ENCODE data around the gene RENBP. TPM values are rescaled to one million over a fixed set of nuclear protein-coding genes. Genes with fewer than 3 reads are reported as not detected.

RENBP gene
- total RNA-seq, 2 experiments from 2014 or later: 18.1 to 18.8 TPM

DNA sequence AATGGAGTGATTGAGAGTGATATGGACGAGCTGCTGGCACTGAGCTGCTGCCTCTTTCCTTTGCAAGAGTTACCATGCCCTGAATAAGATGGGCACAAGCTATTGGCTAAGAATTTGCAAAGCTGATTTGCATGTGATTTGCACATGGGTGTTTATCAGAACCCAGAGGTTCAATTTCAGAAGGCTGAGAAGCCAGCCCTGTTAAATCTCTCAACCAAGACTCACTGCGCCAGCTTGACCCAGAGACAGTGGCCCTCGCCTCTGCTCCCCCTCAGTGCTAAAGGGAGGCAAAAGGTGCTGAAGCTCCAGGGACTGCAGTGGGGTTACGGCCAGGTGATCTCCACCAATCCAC is 19.1 kb downstream of the RENBP start:
- no peaks in the 10 kb centered on the region for H3K9me3 Mint-ChIP-seq
- no peak for DNase-seq
- H3K4me3 Mint-ChIP-seq: peak overlapping the region; percentile 97
- POLR2A ChIA-PET: interaction anchor here (0.8 to 9.1 kb wide), 12 partner anchors 11 to 131 kb away, joined by 3 to 185 read pairs (median 10); partner anchors contain the start of genes HCFC1, IDH3G, NAA10 and RENBP
- H3K27me3 Mint-ChIP-seq: no peaks in the 10 kb centered on the region
- peak overlapping the region; percentile 96 for H3K27ac Mint-ChIP-seq
- H3K4me1 Mint-ChIP-seq: peaks cover 19% of the 10 kb centered on the region
- H3K36me3 Mint-ChIP-seq: peaks cover 23% of the 10 kb centered on the region
- ATAC-seq (ENCODE audit: low read depth): no peak

DNA sequence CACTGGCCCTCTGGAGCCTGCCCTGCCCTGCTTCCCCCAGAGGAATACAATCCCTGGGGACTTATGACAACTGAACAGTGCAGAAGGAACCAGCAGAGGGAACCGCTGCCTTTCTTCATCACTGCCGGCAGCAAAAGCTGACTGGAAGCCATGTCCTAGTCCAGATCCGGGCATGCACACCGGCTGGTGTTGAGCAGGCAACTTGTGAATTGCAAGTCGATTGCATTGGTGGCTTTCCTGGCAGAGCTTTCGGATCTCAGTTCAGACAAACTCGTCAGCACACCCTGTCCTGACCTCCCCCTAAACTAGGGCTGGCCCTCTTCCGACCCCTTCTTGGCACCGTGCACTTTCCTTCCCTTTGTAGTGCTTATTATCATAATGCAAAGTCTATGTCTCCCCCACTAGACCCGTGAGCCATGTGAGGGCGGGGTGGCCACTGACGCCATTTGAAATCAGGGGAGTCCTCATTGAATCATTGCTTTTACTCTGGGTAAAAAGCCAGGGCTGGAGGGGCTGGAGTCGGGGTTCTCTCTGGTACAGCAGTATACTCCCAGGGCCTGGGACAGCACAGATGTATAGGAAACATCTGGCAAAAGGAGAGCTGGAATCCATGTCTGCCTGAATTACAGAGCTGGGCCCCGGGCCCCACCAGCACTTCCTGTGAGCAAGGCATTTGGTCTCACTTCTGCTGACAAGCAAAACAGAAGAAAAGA is 20.1 kb downstream of the RENBP start:
- no peaks in the 10 kb centered on the region for H3K27me3 Mint-ChIP-seq
- H3K36me3 Mint-ChIP-seq: peaks cover 27% of the 10 kb centered on the region
- peak overlapping the region; percentile 97 for H3K4me3 Mint-ChIP-seq
- peaks cover 19% of the 10 kb centered on the region for H3K4me1 Mint-ChIP-seq
- no peaks in the 10 kb centered on the region for H3K9me3 Mint-ChIP-seq
- POLR2A ChIA-PET: interaction anchor here (0.6 to 9.1 kb wide), 9 partner anchors 12 to 130 kb away, joined by 4 to 185 read pairs (median 15); partner anchors contain the start of genes HCFC1, IDH3G, NAA10 and RENBP
- H3K27ac Mint-ChIP-seq: peak overlapping the region; percentile 96
- no peak for DNase-seq
- no peak for ATAC-seq (ENCODE audit: low read depth)

DNA sequence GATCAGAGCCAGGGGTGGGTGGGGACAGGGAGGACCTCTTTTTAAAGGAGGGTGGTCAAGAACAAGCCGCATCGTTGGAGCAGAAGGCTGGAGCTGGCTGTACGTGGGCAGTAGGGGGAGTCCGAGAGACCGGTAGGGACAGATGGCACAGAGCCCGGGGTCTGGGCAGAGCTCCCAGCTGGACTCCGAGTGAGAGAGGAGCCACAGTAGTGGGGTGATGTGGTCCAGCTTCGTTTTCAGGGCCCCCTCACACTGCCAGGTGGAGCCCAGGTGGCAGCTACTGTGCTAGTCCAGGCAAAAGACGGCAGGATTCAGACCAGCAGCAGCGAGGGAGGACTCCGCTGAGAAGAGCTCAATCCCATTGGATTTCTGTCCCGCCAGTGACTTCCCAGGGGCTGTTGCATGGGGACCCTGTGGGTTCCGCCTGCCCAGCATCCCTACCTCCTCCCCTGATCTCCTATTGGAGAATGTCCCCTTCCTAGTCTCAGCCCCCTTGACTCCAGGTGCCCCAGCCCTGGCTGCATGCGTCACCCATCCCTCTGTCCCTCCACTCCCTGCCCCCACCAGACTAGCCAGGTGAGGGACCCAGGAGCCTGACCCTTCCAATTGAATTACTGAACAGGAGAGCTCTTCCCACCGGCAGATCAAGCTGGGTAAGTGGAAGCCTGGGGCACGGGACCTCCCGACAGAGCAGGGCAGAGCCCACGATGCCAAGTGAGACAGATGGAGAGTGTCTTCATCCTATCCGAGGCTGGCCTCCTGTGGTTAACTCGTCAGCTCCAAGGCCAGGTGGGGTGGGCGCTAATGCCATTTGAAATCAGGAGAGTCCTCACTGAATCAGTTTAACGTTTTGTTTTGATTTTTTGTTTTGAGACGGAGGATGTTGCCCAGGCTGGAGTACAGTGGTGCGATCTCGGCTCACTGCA is 21.2 kb downstream of the RENBP start:
- Mint-ChIP-seq H3K4me1 (peaks cover 13% of the 10 kb centered on the region), H3K4me3 (peak overlapping the region; percentile 97), H3K27ac (peak overlapping the region; percentile 96), H3K36me3 (peaks cover 22% of the 10 kb centered on the region), H3K27me3 (no peaks in the 10 kb centered on the region), H3K9me3 (no peaks in the 10 kb centered on the region)
- DNase-seq (no peak), ATAC-seq (ENCODE audit: low read depth) (no peak)
- POLR2A ChIA-PET: interaction anchor here (0.5 to 9.1 kb wide), 8 partner anchors 12 to 46 kb away, joined by 3 to 185 read pairs (median 16); partner anchors contain the start of genes HCFC1, NAA10, RENBP and TMEM187

DNA sequence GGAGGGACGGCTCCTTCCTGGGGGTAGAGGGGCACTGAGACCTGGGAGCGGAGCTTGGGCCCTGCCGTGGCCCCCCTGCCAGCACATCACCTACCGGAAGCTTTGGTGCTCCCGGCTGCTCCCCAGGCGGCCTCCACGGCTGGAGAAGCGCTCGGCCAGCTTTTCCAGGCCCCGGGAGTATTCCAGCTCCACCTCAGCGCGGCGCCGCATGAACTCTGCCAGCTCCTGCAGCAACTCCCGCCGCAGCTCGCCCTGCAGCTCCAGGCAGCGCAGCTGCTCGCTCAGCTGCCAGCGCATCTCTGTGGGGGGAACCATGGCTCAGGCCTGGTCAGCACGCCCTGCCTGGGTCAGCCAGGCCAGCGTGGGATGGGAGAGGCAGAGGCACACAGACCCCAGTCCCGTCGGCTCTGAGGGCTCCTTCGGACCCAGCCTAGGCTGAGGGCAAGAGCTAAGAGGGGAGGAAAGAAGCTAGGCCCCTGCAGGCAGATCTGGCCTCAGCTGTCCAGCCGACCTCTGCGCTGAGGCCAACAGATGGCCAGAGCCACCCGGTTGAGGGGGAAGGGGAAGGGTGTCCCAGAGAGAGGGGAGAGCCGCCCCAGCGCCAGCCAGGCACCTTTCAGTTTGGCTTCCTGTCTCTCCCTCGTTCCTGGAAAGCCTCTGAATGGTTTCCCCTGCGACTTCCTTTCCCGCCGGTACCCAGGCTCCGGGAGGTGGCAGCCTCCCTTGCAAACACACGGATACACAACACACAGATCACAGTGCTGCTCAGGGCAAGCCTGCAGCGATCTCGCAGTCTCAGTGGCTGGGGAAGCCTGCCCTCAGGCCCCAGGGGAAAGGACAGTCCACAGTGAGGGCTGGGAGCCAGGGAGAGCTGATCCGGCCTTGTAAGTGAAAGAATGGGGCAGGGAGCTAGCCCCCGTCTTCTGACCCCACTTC is 22.7 kb downstream of the RENBP start:
- Mint-ChIP-seq H3K27me3 (no peaks in the 10 kb centered on the region), H3K4me3 (peak overlapping the region; percentile 97), H3K9me3 (no peaks in the 10 kb centered on the region), H3K27ac (peak overlapping the region; percentile 86), H3K4me1 (peaks cover 10% of the 10 kb centered on the region), H3K36me3 (peaks cover 28% of the 10 kb centered on the region)
- no peak for ATAC-seq (ENCODE audit: low read depth)
- DNase-seq: no peak
- POLR2A ChIA-PET: interaction anchor here (0.6 to 9.1 kb wide), 6 partner anchors 15 to 48 kb away, joined by 3 to 185 read pairs (median 42); partner anchors contain the start of genes HCFC1, NAA10, RENBP and TMEM187

DNA sequence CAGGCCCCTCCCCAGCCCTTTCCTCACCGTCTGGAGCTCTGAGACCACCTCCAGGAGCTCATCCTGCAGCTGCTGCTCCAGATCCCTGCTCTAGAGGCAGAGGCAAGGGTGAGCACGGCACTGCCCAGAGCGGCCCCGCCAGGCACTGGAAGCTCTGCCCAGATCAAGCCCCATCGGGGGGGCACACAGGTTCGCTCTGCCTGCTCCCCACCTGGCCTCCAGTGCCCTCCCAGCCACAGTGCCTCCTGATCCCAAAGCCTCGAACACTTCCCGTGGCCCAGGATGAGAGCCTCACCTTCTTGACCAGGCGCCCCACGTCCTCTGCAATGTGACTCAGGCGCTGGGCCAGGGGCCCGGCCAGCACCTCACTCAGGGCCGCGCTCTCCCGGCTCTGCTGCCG is 23.4 kb downstream of the RENBP start:
- no peak for DNase-seq
- no peak for ATAC-seq (ENCODE audit: low read depth)
- POLR2A ChIA-PET: interaction anchor here (1.1 to 9.1 kb wide), 3 partner anchors 15 to 26 kb away, joined by 3 to 185 read pairs (median 69); partner anchors contain the start of genes NAA10 and RENBP
- Mint-ChIP-seq H3K27me3 (no peaks in the 10 kb centered on the region), H3K4me1 (peaks cover 10% of the 10 kb centered on the region), H3K27ac (no peak overlapping the region), H3K36me3 (peaks cover 30% of the 10 kb centered on the region), H3K9me3 (no peaks in the 10 kb centered on the region), H3K4me3 (no peak overlapping the region)

DNA sequence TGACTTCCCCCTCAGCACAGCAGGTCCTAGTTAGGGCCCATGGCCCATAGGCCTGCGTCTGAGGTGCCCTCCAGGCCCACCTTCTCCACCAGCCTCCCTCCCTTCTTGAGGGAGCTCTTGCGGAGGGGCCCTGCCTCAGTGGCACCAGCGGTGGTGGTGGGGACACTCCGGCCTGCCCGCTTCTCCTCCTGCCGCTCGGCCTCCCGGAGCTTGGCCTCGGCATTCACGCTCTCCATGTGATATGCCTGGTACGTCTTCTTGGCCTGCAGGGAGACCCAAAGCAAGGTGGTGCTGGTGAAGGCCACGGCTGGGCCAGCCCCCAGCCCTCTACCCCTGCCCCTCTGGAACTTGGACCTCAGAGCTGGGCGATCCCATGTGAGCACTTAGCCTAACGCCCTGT is 23.9 kb downstream of the RENBP start:
- Mint-ChIP-seq H3K9me3 (no peaks in the 10 kb centered on the region), H3K27ac (no peak overlapping the region), H3K27me3 (no peaks in the 10 kb centered on the region), H3K4me1 (peaks cover 10% of the 10 kb centered on the region), H3K36me3 (peaks cover 30% of the 10 kb centered on the region), H3K4me3 (no peak overlapping the region)
- DNase-seq (no peak), ATAC-seq (ENCODE audit: low read depth) (no peak)
- POLR2A ChIA-PET: interaction anchor here (1.1 to 7.5 kb wide), 2 partner anchors 14 to 16 kb away, joined by 3 to 69 read pairs; partner anchors contain the start of gene NAA10

DNA sequence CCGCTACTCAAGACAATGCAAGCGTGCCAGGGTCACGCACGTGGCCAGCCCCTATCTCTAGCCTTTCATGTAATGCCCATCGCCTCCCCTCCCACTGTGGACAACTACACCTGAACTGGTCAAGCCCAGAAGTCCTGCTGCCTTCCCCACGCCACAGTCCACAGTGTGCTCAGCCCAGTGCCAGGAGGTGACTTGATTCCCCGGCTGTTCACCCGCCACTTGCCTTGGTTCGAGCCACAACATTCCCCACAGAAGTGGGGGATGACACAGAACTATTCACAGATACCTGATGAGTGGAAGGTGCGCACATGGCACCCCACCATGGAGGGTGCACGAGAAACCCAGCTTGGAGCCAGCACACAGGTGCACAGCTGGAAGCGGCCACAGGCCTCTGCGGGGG is 25.2 kb downstream of the RENBP start:
- no peak overlapping the region for H3K27ac Mint-ChIP-seq
- POLR2A ChIA-PET: interaction anchor here (1.2 kb wide), 1 partner anchor 25 kb away, joined by 4 read pairs; the partner anchor contains the start of gene RENBP
- peaks cover 10% of the 10 kb centered on the region for H3K4me1 Mint-ChIP-seq
- no peaks in the 10 kb centered on the region for H3K9me3 Mint-ChIP-seq
- H3K4me3 Mint-ChIP-seq: no peak overlapping the region
- no peaks in the 10 kb centered on the region for H3K27me3 Mint-ChIP-seq
- ATAC-seq (ENCODE audit: low read depth) (no peak), DNase-seq (no peak)
- peaks cover 23% of the 10 kb centered on the region for H3K36me3 Mint-ChIP-seq

DNA sequence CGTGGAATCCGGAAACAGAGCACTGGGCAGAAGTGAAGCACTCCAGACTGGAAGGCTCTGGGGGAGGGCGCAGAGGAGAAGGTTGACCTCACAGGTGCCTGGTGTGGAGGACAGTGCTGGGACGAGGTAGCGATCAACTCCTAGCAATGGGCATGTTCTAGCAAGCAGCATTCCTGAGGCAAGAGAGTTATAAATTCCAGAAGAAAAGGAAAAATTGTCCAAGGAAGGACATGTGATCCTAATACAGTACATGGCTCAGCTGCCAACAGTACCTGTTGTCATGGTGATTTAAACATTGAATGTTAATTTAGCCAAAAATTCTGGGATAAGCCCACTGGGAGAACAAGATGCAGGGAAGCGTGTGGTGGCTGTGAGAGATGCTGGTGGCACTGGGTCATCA is 26.6 kb downstream of the RENBP start:
- DNase-seq (no peak), ATAC-seq (ENCODE audit: low read depth) (no peak)
- Mint-ChIP-seq H3K9me3 (no peaks in the 10 kb centered on the region), H3K4me1 (peaks cover 6% of the 10 kb centered on the region), H3K27me3 (no peaks in the 10 kb centered on the region), H3K36me3 (peaks cover 18% of the 10 kb centered on the region), H3K4me3 (no peak overlapping the region), H3K27ac (no peak overlapping the region)
- POLR2A ChIA-PET: interaction anchor here (1.1 to 1.2 kb wide), 2 partner anchors 12 to 27 kb away, joined by 4 read pairs; partner anchors contain the start of gene RENBP

DNA sequence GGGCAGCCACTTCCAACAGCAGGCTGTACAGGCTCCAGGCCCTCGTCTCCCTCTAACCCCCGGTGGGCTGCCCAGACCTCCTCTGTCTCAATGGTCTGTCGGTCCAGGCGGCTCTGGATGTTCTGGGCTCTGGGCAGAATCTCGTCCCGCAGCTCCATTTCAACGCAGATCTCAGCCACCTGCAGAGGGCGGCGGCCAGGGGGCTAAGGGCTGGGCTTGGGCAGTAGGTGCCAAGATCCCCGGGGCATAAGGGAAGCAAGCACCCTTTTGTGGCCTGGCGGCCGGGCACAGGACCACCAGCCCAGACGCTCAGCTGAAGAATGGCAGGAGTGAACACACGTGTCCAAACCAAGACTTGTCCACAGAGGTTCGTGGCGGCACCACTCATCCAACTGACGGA is 30.7 kb downstream of the RENBP start:
- Mint-ChIP-seq H3K4me1 (peaks cover 3% of the 10 kb centered on the region), H3K36me3 (peaks cover 14% of the 10 kb centered on the region), H3K4me3 (no peak overlapping the region), H3K9me3 (no peaks in the 10 kb centered on the region), H3K27me3 (no peaks in the 10 kb centered on the region), H3K27ac (no peak overlapping the region)
- POLR2A ChIA-PET: no interaction called here
- DNase-seq (no peak), ATAC-seq (ENCODE audit: low read depth) (no peak)

DNA sequence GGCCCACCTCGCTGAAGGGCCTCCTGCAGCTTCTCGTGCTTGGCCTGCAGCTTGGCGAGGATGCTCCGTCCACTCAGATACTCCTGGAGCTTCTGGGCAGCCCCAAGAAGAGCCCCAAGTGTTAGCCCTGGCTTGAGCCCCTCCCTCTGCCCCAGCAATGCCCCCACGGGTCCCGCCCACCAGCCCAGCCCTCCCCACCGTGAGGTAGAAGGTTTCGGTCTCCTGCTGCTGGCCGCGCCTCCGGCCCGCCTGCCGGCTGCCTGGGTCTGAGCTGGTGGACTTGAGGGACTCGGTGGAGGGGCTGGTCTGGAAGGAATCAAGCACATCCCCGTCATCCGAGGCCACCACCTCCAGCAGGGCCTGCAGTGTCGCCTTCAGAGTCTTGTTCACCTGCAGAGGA is 31.2 kb downstream of the RENBP start:
- Mint-ChIP-seq H3K36me3 (peaks cover 14% of the 10 kb centered on the region), H3K4me3 (no peak overlapping the region), H3K4me1 (peaks cover 5% of the 10 kb centered on the region), H3K27ac (no peak overlapping the region), H3K27me3 (no peaks in the 10 kb centered on the region), H3K9me3 (no peaks in the 10 kb centered on the region)
- POLR2A ChIA-PET: no interaction called here
- DNase-seq (no peak), ATAC-seq (ENCODE audit: low read depth) (no peak)

DNA sequence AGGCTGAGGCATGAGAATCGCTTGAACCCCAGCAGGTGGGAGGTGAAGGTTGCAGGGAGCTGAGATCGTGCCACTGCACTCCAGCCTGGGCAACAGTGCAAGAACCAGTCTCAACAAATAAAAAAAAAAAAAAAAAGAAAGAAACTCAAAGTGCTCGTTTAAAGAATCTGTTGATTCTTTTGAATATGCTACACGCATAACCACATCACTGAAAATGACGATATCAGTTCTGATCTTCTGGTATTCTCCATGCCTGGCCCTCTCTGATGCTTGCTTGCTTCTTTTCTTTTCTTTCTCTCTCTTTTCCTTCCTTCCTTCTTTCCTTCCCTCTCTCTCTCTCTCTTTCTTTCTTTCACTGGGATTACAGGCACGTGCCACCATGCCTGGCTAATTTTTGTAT is 32.6 kb downstream of the RENBP start:
- H3K4me3 Mint-ChIP-seq: no peak overlapping the region
- no peak overlapping the region for H3K27ac Mint-ChIP-seq
- no peak for DNase-seq
- no peak for ATAC-seq (ENCODE audit: low read depth)
- peaks cover 6% of the 10 kb centered on the region for H3K4me1 Mint-ChIP-seq
- no peaks in the 10 kb centered on the region for H3K9me3 Mint-ChIP-seq
- H3K27me3 Mint-ChIP-seq: no peaks in the 10 kb centered on the region
- peaks cover 9% of the 10 kb centered on the region for H3K36me3 Mint-ChIP-seq
- POLR2A ChIA-PET: interaction anchor here (1.6 to 2.5 kb wide), 2 partner anchors 11 to 14 kb away, joined by 6 to 15 read pairs; partner anchors contain the start of gene ARHGAP4

DNA sequence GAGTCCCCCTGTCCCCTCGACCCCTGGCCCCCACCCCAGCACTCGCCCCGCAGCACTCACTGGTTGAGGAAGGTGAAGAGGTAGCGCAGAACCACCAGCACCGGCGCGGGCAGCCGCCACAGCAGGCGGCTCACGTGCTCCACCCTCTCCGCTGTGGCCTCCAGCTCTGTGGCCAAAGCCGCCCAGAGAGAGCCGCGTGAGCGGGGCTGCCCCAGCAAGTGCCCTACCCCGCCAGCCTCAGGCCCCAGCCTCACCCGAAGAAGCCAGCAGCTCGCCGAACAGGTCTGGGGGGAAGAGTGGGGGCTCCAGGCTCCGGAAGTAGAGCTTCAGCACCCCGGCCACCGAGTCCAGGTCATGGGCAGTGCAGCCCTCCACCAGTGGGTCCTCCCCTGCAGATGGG is 34.0 kb downstream of the RENBP start:
- Mint-ChIP-seq H3K4me3 (no peak overlapping the region), H3K4me1 (peaks cover 9% of the 10 kb centered on the region), H3K9me3 (no peaks in the 10 kb centered on the region), H3K36me3 (peaks cover 5% of the 10 kb centered on the region), H3K27me3 (no peaks in the 10 kb centered on the region), H3K27ac (no peak overlapping the region)
- ATAC-seq (ENCODE audit: low read depth) (no peak), DNase-seq (no peak)
- POLR2A ChIA-PET: interaction anchor here (0.7 to 2.5 kb wide), 4 partner anchors 12 to 183 kb away, joined by 3 to 15 read pairs (median 5); partner anchors contain the start of gene ARHGAP4

Measured in activated naive CD8-positive, alpha-beta T cell treated with anti-CD3 and anti-CD28 coated beads, Interleukin-2, amount 10 ng/mL, durations not matched to agents 7 days and 5 days (primary cell).